PC-3 (cell line): Measurements from ENCODE around the gene SNCAIP. TPM values are rescaled to one million over a fixed set of nuclear protein-coding genes. Genes with fewer than 3 reads are reported as not detected.

Source experiments
- ATAC-seq: fragments of 200-7000 bp; cut with Tn5 transposase; 2 replicates; pipeline ENCODE4 v1.9.1; 2020; ENCODE audit warnings: mild to moderate bottlenecking, moderate library complexity
- BruUV-seq: library from RNA; stranded (reverse); fragments of 400-500 nt; replicated peaks from 2 replicates; lab custom pipeline; 2021; lab: Mats Ljungman, UMichigan
- CTCF ChIA-PET: fragments of 300-600 bp; sonication (Branson Sonifier 250); formaldehyde crosslinking; loops from one replicate; lab custom pipeline; 2022; ENCODE audit warnings: antibody characterized with exemption; lab: Charles Lee
- POLR2A ChIA-PET: fragments of 300-600 bp; sonication (Branson Sonifier 250); formaldehyde crosslinking; loops from one replicate; lab custom pipeline; 2022; ENCODE audit warnings: antibody characterized with exemption; ENCODE audit not compliant: unreplicated experiment; lab: Charles Lee
- DNase-seq: peaks from one replicate; pipeline ENCODE4 v3.0.0-alpha.2; 2015
- H2AFZ ChIP-seq: fragments of 300-600 bp; sonication (generic); 2 replicates; pipeline ENCODE4 v1.6.0; 2016; ENCODE audit warnings: antibody characterized with exemption, low read length
- H3F3A ChIP-seq: fragments of 300-600 bp; sonication (generic); one replicate; pipeline ENCODE4 v1.6.0; 2017; ENCODE audit warnings: antibody characterized with exemption, low read length, control low read depth, mild to moderate bottlenecking; ENCODE audit not compliant: unreplicated experiment
- H3K27ac ChIP-seq: fragments of 300-600 bp; sonication (generic); 2 replicates; pipeline ENCODE4 v1.5.1; 2016; ENCODE audit warnings: mild to moderate bottlenecking, low read length
- H3K27me3 ChIP-seq: fragments of 300-600 bp; sonication (generic); 2 replicates; pipeline ENCODE4 v1.6.1; 2016; ENCODE audit warnings: low read length, mixed read lengths
- H3K36me3 ChIP-seq: fragments of 300-600 bp; sonication (generic); 2 replicates; pipeline ENCODE4 v1.6.1; 2016; ENCODE audit warnings: low read depth, mixed run types, low read length, mixed read lengths
- H3K4me1 ChIP-seq: fragments of 300-600 bp; sonication (generic); 2 replicates; pipeline ENCODE4 v1.5.1; 2016; ENCODE audit warnings: low read length; ENCODE audit not compliant: insufficient read depth
- H3K4me2 ChIP-seq: fragments of 300-600 bp; sonication (generic); 2 replicates; pipeline ENCODE4 v1.6.0; 2016; ENCODE audit warnings: low read length
- H3K4me3 ChIP-seq: fragments of 300-600 bp; sonication (generic); 2 replicates; pipeline ENCODE4 v1.5.1; 2016; ENCODE audit warnings: mild to moderate bottlenecking, low read length, mixed read lengths
- H3K79me2 ChIP-seq: fragments of 300-600 bp; sonication (generic); 2 replicates; pipeline ENCODE4 v1.6.1; 2017; ENCODE audit warnings: low read length, mixed read lengths
- H3K9ac ChIP-seq: fragments of 300-600 bp; sonication (generic); 2 replicates; pipeline ENCODE4 v1.6.0; 2016; ENCODE audit warnings: mild to moderate bottlenecking, low read length
- H3K9me2 ChIP-seq: fragments of 300-600 bp; sonication (generic); replicated peaks from 2 replicates; pipeline ENCODE4 v1.6.1; 2016; ENCODE audit warnings: mixed run types, low read length, mixed read lengths
- H3K9me3 ChIP-seq: fragments of 300-600 bp; sonication (generic); 2 replicates; pipeline ENCODE4 v1.6.1; 2016; ENCODE audit warnings: low read length, mixed read lengths
- H4K20me1 ChIP-seq: fragments of 300-600 bp; sonication (generic); 2 replicates; pipeline ENCODE4 v1.6.1; 2016; ENCODE audit warnings: low read length, mixed read lengths
- CTCF ChIP-seq: fragments of 300-600 bp; sonication (generic); conservative IDR thresholded peaks from 2 replicates; pipeline ENCODE4 v1.5.1; 2017; ENCODE audit warnings: antibody characterized with exemption, low read depth, mild to moderate bottlenecking, low read length
- EZH2 ChIP-seq: fragments of 300-600 bp; sonication (generic); IDR thresholded peaks from one replicate; pipeline ENCODE4 v1.6.1; 2017; ENCODE audit warnings: antibody characterized with exemption, mild to moderate bottlenecking, low read length; ENCODE audit not compliant: unreplicated experiment
- EZH2phosphoT487 ChIP-seq: fragments of 300-600 bp; sonication (generic); IDR thresholded peaks from 2 replicates; pipeline ENCODE4 v1.6.1; 2018; ENCODE audit warnings: mild to moderate bottlenecking, antibody characterized with exemption, low read length, borderline replicate concordance
- intact Hi-C: fragments of 100-400 bp; cut with micrococcal nuclease; formaldehyde crosslinking; loops from 2 replicates; pipeline ENCODE4 v1.9.0; 2023
- total RNA-seq: library from RNA; depleted of rRNA; stranded (reverse); fragments of >200 nt; gene quantifications from 2 replicates; pipeline ENCODE4 v1.2.3, GENCODE V29; 2014

SNCAIP gene
- total RNA-seq, 1 experiment from 2014 or later: not detected

GRCh38 chr5:122454541-122454940, 142.5 kb downstream of the SNCAIP start:
- CTCF ChIA-PET: no interaction called here
- BruUV-seq: no TSS peak
- no peaks in the 10 kb centered on the region for H3K4me1 ChIP-seq
- H4K20me1 ChIP-seq: no peaks in the 10 kb centered on the region
- H3K79me2 ChIP-seq: no peaks in the 10 kb centered on the region
- POLR2A ChIA-PET: no interaction called here
- H3K27ac ChIP-seq: no peak overlapping the region
- H3K9me2 ChIP-seq: no peaks in the 10 kb centered on the region
- H3K27me3 ChIP-seq: 0 out of 2 replicates have a peak, but pooled peaks cover 4% of the 10 kb centered on the region
- no peak for ATAC-seq
- no peak overlapping the region for H2AFZ ChIP-seq
- H3K4me2 ChIP-seq: no peak overlapping the region
- H3K9ac ChIP-seq: no peak overlapping the region
- no peak for DNase-seq
- H3K4me3 ChIP-seq: no peak overlapping the region
- intact Hi-C loops: no loop called here
- no peaks in the 10 kb centered on the region for H3F3A ChIP-seq
- no peaks in the 10 kb centered on the region for H3K36me3 ChIP-seq
- no peaks in the 10 kb centered on the region for H3K9me3 ChIP-seq
- no peak for TF ChIP-seq EZH2
- no peak for TF ChIP-seq EZH2phosphoT487
- TF ChIP-seq CTCF: no peak

GRCh38 chr5:122455939-122456338, 143.9 kb downstream of the SNCAIP start:
- Histone ChIP-seq H3K9me3 (no peaks in the 10 kb centered on the region), H3K9ac (no peak overlapping the region), H3K27ac (no peak overlapping the region), H4K20me1 (no peaks in the 10 kb centered on the region), H3K36me3 (no peaks in the 10 kb centered on the region), H3K9me2 (no peaks in the 10 kb centered on the region), H2AFZ (no peak overlapping the region), H3K4me2 (no peak overlapping the region), H3K79me2 (no peaks in the 10 kb centered on the region), H3K4me3 (no peak overlapping the region), H3K27me3 (0 out of 2 replicates have a peak, but pooled peaks cover 1% of the 10 kb centered on the region), H3F3A (no peaks in the 10 kb centered on the region), H3K4me1 (no peaks in the 10 kb centered on the region)
- BruUV-seq: no TSS peak
- ChIA-PET POLR2A (no interaction called here), CTCF (no interaction called here)
- ATAC-seq: no peak
- DNase-seq: no peak
- intact Hi-C loops: no loop called here
- TF ChIP-seq EZH2phosphoT487: no peak
- TF ChIP-seq CTCF: no peak

GRCh38 chr5:122457178-122457826, 145.3 kb downstream of the SNCAIP start:
- H3K36me3 ChIP-seq: no peaks in the 10 kb centered on the region
- no peak overlapping the region for H3K27ac ChIP-seq
- POLR2A ChIA-PET: no interaction called here
- H3K4me2 ChIP-seq: no peak overlapping the region
- no peaks in the 10 kb centered on the region for H3K79me2 ChIP-seq
- no peak overlapping the region for H3K9ac ChIP-seq
- CTCF ChIA-PET: no interaction called here
- TF ChIP-seq EZH2 (no peak), EZH2phosphoT487 (no peak), CTCF (no peak)
- no peak overlapping the region for H3K4me3 ChIP-seq
- H3K9me2 ChIP-seq: no peaks in the 10 kb centered on the region
- H3K27me3 ChIP-seq: no peaks in the 10 kb centered on the region
- no peaks in the 10 kb centered on the region for H3K4me1 ChIP-seq
- intact Hi-C loops: no loop called here
- no peaks in the 10 kb centered on the region for H3K9me3 ChIP-seq
- H2AFZ ChIP-seq: no peak overlapping the region
- ATAC-seq (no peak), DNase-seq (no peak)
- H4K20me1 ChIP-seq: no peaks in the 10 kb centered on the region
- no peaks in the 10 kb centered on the region for H3F3A ChIP-seq
- no TSS peak for BruUV-seq
